Mucosa of gallbladder (tissue), 1 donor: ENCODE measurements around the gene DNAAF9. TPM values are rescaled to one million over a fixed set of nuclear protein-coding genes. Genes with fewer than 3 reads are reported as not detected.

ENCODE experiments used
- DNase-seq: peaks from one replicate; pipeline ENCODE4 v3.0.0-alpha.2; 2020; ENCODE audit warnings: low spot score
- total RNA-seq: library from RNA; stranded (reverse); gene quantifications from one replicate; pipeline ENCODE4 v1.2.1, GENCODE V29; 2021
- donor health status: DM: no; HTN: no; CAD: no.

Gene DNAAF9
- total RNA-seq, 1 donor from 2014 or later = 25.4 TPM

DNA sequence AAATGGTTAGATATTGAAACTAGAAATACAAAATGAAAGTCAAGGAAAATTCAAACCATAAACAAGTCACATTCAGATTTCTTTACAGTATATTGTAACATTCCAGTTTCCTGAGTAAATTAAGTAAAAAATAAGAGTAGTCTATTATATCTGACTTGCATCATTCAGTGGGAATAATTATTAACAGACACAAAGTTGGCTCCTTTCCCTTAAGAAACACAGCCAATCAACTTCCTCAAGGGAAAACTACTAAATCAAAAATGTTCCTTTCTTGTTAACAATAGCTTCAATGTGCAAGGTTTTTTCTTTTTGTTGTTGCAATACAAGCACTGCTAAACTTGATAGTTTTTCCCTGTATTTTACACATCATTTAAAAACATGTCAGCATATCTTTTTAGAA, 33.2 kb downstream of the DNAAF9 start:
- no peak for DNase-seq

DNA sequence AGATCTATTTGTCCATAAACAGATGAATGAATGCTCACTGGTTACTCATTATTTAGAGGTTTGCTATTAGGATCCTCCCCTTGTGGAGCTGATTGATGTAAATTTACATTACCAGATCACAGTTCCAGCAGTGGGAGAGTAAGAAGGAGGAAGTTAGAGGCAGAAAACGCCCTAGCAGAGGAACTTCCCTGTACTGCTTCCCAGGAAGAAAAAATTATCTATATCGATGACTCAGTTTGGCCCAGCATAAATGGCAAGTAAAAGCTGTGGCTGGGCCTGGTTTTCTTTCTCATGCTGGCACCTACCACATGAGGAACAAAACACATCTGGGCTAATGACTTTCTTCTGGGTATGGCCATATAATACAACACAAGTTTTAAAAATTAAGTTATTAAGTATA, 35.7 kb downstream of the DNAAF9 start:
- no peak for DNase-seq

DNA sequence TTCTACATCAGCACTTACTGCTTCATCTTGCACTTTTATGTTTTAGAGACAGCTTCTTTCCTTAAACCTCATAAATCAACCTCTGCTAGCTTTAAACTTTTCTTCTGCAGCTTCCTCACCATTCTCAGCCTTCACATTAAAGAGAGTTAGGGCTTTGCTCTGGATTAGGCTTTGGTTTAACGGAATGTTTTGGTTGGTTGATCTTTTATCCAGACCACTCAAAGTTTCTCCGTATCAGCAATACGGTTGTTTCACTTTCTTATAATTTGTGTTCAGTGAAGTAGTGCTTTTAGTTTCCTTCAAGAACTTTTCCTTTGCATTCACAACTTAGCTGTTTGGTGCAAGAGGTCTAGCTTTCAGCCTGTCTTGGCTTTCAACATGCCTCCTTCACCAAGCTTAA, 40.4 kb downstream of the DNAAF9 start:
- DNase-seq = no peak

DNA sequence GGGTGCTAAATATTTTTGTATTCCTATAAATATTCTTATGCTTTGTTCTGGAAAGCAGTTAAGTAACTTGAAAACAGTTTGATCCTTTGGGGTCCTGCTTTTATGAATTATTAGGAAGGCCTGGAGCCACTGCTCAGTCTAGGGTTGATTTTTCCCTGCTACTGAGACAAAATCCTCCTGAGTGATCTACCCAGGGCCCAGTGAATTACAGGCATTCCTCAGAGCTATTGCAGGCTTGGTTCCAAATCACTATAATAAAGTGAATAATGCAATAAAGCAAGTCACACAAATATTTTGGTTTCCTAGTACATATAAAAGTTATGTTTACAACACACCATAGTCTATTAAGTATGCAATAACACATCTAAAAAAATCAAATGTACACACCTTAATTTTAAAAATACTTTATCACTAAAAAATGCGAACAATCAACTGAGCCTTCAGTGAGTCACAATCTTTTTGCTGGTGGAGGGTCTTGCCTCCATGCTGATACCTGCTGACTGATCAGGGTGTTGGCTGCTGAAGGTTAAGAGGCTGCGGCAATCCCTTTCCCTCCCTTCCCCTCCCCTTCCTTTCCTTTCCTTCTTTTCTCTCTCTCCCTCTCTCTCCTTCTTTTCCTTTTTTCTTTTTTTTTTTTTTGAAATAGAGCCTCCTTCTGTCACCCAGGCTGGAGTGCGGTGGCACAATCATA, 43.0 kb downstream of the DNAAF9 start:
- DNase-seq = no peak

DNA sequence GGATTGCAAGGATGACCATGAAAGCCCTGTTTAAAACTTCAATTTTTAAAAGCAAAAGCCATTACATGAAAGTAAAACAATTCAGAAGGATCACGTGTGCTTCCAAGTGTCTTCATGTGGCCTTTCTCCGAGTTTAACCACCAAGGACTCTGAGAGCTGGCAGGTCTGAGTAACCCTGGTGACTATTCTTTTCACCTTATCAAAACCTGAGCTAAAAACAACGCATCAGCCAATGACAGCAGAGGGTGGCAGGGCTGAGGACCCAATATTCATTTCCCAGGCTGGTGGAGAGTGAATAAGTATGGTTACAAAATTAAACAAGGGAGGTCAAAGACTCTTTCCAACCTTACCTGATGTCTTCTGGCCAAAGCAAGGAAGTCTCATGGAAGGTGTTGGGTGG, 46.7 kb downstream of the DNAAF9 start:
- DNase-seq = no peak

DNA sequence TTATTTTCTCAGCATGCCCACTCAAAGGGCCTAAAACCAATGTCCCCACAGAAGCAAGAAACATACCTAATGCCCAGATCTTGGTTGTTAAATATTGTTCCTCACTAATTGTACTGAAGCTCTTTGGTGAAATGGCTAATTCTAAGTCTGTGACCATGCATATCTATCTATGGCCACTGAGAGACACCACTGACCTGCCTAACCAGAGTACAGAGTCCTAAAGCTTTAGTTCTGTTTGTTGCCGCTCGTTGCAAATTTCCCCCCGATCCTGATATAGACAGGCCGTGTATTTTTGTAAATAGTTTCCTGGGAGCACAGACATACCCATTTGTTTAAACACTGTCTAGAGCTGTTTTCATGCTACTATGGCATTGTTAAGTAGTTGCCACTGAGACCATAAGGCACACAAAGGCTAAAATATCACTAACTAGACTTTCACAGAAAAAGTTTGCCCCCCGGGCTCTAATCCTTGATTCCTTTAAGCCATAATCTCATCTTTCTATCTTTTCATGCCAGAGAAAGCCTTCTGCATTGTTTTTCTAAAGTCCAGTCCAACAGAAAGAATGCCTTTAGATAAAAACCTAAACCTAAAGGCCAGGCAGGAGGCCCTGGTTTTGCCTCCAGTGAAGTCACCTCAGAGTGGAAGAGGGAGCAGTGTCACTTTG, 48.7 kb downstream of the DNAAF9 start:
- no peak for DNase-seq

Other genes starting within 250 kb of the DNAAF9 start
- gene FASTKD5, start 247.8 kb downstream of the DNAAF9 start, total RNA-seq = 17.1 TPM
- 6.0 TPM for gene UBOX5, start 247.8 kb downstream of the DNAAF9 start, total RNA-seq
- 54.1 TPM for gene LZTS3, start 234.1 kb downstream of the DNAAF9 start, total RNA-seq
- 139 TPM for gene DDRGK1, start 203.0 kb downstream of the DNAAF9 start, total RNA-seq
- gene ITPA, start 198.2 kb downstream of the DNAAF9 start, total RNA-seq = 44.4 TPM
- 4.8 TPM for gene SLC4A11, start 168.5 kb downstream of the DNAAF9 start, total RNA-seq
- gene ATRN, start 63.3 kb upstream of the DNAAF9 start, total RNA-seq = 39.6 TPM